WTC11 (cell line): ENCODE data around the gene USH2A. TPM values are rescaled to one million over a fixed set of nuclear protein-coding genes. Genes with fewer than 3 reads are reported as not detected.

Experiments used
- ATAC-seq: fragments of 200-7000 bp; cut with Tn5 transposase; 2 replicates; pipeline ENCODE4 v1.10.0; 2021; ENCODE audit warnings: mild to moderate bottlenecking, moderate library complexity
- CTCF ChIA-PET: fragments of 300-600 bp; sonication (Branson Sonifier 250); formaldehyde crosslinking; loops from one replicate; lab custom pipeline; 2021; ENCODE audit warnings: antibody characterized with exemption; lab: Charles Lee
- POLR2A ChIA-PET: fragments of 350-600 bp; sonication (Branson Sonifier 250); formaldehyde crosslinking; loops from one replicate; lab custom pipeline; 2021; ENCODE audit warnings: antibody characterized with exemption; lab: Charles Lee
- DNase-seq: peaks from one replicate; pipeline ENCODE4 v3.0.0; 2021; ENCODE audit warnings: low spot score
- H3K27ac Mint-ChIP-seq: 2 replicates; pipeline ENCODE4 v1.8.0; 2021; ENCODE audit warnings: mixed read lengths
- H3K27me3 Mint-ChIP-seq: 2 replicates; pipeline ENCODE4 v1.8.0; 2021; ENCODE audit warnings: low read depth, mild to moderate bottlenecking, moderate library complexity, mixed read lengths
- H3K36me3 Mint-ChIP-seq: 2 replicates; pipeline ENCODE4 v1.8.0; 2021; ENCODE audit warnings: mixed read lengths
- H3K4me1 Mint-ChIP-seq: 2 replicates; pipeline ENCODE4 v1.8.0; 2022; ENCODE audit warnings: mixed read lengths
- H3K4me3 Mint-ChIP-seq: 2 replicates; pipeline ENCODE4 v1.8.0; 2021; ENCODE audit warnings: mild to moderate bottlenecking, moderate library complexity, mixed read lengths
- H3K9me3 Mint-ChIP-seq: 2 replicates; pipeline ENCODE4 v1.8.0; 2021; ENCODE audit warnings: mixed read lengths
- AR ChIP-seq: fragments of 250-450 bp; sonication (Bioruptor Pico); IDR thresholded peaks from 2 replicates; pipeline ENCODE4 v1.9.0; 2021; ENCODE audit warnings: mild to moderate bottlenecking
- CBFB ChIP-seq: sonication (generic); formaldehyde crosslinking; IDR thresholded peaks from 2 replicates; pipeline ENCODE4 v1.8.1; 2022; ENCODE audit warnings: mild to moderate bottlenecking, low read depth, missing genetic modification reagents
- ETV6 ChIP-seq: sonication (generic); formaldehyde crosslinking; IDR thresholded peaks from 2 replicates; pipeline ENCODE4 v1.8.1; 2022; ENCODE audit warnings: mild to moderate bottlenecking, missing genetic modification reagents
- FOXP4 ChIP-seq: sonication (generic); formaldehyde crosslinking; IDR thresholded peaks from 2 replicates; pipeline ENCODE4 v1.8.0; 2022; ENCODE audit warnings: mild to moderate bottlenecking, missing genetic modification reagents
- GRHL2 ChIP-seq: fragments of 250-450 bp; sonication (Bioruptor Pico); IDR thresholded peaks from 2 replicates; pipeline ENCODE4 v1.8.0; 2022; ENCODE audit warnings: mild to moderate bottlenecking, moderate library complexity; ENCODE audit not compliant: insufficient replicate concordance, severe bottlenecking
- GTF2I ChIP-seq: fragments of 250-450 bp; sonication (Bioruptor Pico); conservative IDR thresholded peaks from 2 replicates; pipeline ENCODE4 v1.4.0; 2021; ENCODE audit warnings: mild to moderate bottlenecking
- IRF2 ChIP-seq: sonication (generic); formaldehyde crosslinking; IDR thresholded peaks from 2 replicates; pipeline ENCODE4 v1.8.0; 2022; ENCODE audit warnings: low read depth, missing genetic modification reagents, borderline replicate concordance
- JUN ChIP-seq: sonication (generic); formaldehyde crosslinking; IDR thresholded peaks from 2 replicates; pipeline ENCODE4 v1.8.0; 2023; ENCODE audit warnings: mild to moderate bottlenecking, missing genetic modification reagents
- MAX ChIP-seq: sonication (generic); formaldehyde crosslinking; IDR thresholded peaks from 2 replicates; pipeline ENCODE4 v1.8.0; 2022; ENCODE audit warnings: mild to moderate bottlenecking, missing genetic modification reagents
- MXD4 ChIP-seq: fragments of 250-450 bp; sonication (Bioruptor Pico); IDR thresholded peaks from 2 replicates; pipeline ENCODE4 v1.8.0; 2021; ENCODE audit warnings: mild to moderate bottlenecking, moderate library complexity, borderline replicate concordance
- MYBL2 ChIP-seq: sonication (generic); formaldehyde crosslinking; IDR thresholded peaks from 2 replicates; pipeline ENCODE4 v1.8.1; 2023; ENCODE audit warnings: mild to moderate bottlenecking, moderate library complexity, missing genetic modification reagents
- NR2C2 ChIP-seq: sonication (generic); formaldehyde crosslinking; IDR thresholded peaks from 2 replicates; pipeline ENCODE4 v1.8.0; 2022; ENCODE audit warnings: mild to moderate bottlenecking, missing genetic modification reagents
- PRRX2 ChIP-seq: fragments of 250-450 bp; sonication (Bioruptor Pico); IDR thresholded peaks from 2 replicates; pipeline ENCODE4 v1.8.0; 2021; ENCODE audit warnings: mild to moderate bottlenecking
- RELA ChIP-seq: sonication (generic); formaldehyde crosslinking; IDR thresholded peaks from 2 replicates; pipeline ENCODE4 v1.8.1; 2022; ENCODE audit warnings: missing genetic modification reagents, mild to moderate bottlenecking, borderline replicate concordance
- SOX15 ChIP-seq: fragments of 250-450 bp; sonication (Bioruptor Pico); IDR thresholded peaks from 2 replicates; pipeline ENCODE4 v1.9.0; 2021; ENCODE audit warnings: mild to moderate bottlenecking
- SP1 ChIP-seq: sonication (generic); formaldehyde crosslinking; conservative IDR thresholded peaks from 2 replicates; pipeline ENCODE4 v1.8.1; 2022; ENCODE audit warnings: missing genetic modification reagents
- TCF7 ChIP-seq: sonication (generic); formaldehyde crosslinking; IDR thresholded peaks from 2 replicates; pipeline ENCODE4 v1.8.0; 2022; ENCODE audit warnings: mild to moderate bottlenecking, low read depth, missing genetic modification reagents, moderate library complexity
- ZNF121 ChIP-seq: sonication (generic); formaldehyde crosslinking; IDR thresholded peaks from 2 replicates; pipeline ENCODE4 v1.8.0; 2023; ENCODE audit warnings: missing genetic modification reagents
- ZNF138 ChIP-seq: sonication (generic); formaldehyde crosslinking; conservative IDR thresholded peaks from 2 replicates; pipeline ENCODE4 v1.8.1; 2022; ENCODE audit warnings: mild to moderate bottlenecking, moderate library complexity, missing genetic modification reagents
- ZNF281 ChIP-seq: sonication (generic); formaldehyde crosslinking; IDR thresholded peaks from 2 replicates; pipeline ENCODE4 v1.8.0; 2023; ENCODE audit warnings: mild to moderate bottlenecking, missing genetic modification reagents
- ZNF671 ChIP-seq: fragments of 250-450 bp; sonication (Bioruptor Pico); IDR thresholded peaks from 2 replicates; pipeline ENCODE4 v1.8.0; 2021; ENCODE audit warnings: mild to moderate bottlenecking
- total RNA-seq: library from RNA; stranded (reverse); gene quantifications from 3 replicates; pipeline ENCODE4 v1.2.3, GENCODE V29; 2021
- TF ChIP-seq, protein P1 (sequence below): fragments of 250-450 bp; sonication (Bioruptor Pico); conservative IDR thresholded peaks from 2 replicates; pipeline ENCODE4 v1.9.0; 2021; ENCODE audit warnings: mild to moderate bottlenecking
- TF ChIP-seq, protein P2 (sequence below): sonication (generic); formaldehyde crosslinking; IDR thresholded peaks from 2 replicates; pipeline ENCODE4 v1.8.1; 2022; ENCODE audit warnings: low read depth, mild to moderate bottlenecking, moderate library complexity, missing genetic modification reagents, borderline replicate concordance
- TF ChIP-seq, protein P3 (sequence below): fragments of 250-450 bp; sonication (Bioruptor Pico); IDR thresholded peaks from 2 replicates; pipeline ENCODE4 v1.9.0; 2021; ENCODE audit warnings: mild to moderate bottlenecking
- TF ChIP-seq, protein P4 (sequence below): sonication (generic); formaldehyde crosslinking; conservative IDR thresholded peaks from 2 replicates; pipeline ENCODE4 v1.8.1; 2022; ENCODE audit warnings: mild to moderate bottlenecking, missing genetic modification reagents

The USH2A gene
- total RNA-seq, 1 experiment from 2014 or later, result 0.37 TPM

- TF ChIP-seq PRRX2 (CRISPR knock-in tag), result no peak
- TF ChIP-seq SP1 (CRISPR knock-in tag), result no peak
- TF ChIP-seq, protein P1, sequence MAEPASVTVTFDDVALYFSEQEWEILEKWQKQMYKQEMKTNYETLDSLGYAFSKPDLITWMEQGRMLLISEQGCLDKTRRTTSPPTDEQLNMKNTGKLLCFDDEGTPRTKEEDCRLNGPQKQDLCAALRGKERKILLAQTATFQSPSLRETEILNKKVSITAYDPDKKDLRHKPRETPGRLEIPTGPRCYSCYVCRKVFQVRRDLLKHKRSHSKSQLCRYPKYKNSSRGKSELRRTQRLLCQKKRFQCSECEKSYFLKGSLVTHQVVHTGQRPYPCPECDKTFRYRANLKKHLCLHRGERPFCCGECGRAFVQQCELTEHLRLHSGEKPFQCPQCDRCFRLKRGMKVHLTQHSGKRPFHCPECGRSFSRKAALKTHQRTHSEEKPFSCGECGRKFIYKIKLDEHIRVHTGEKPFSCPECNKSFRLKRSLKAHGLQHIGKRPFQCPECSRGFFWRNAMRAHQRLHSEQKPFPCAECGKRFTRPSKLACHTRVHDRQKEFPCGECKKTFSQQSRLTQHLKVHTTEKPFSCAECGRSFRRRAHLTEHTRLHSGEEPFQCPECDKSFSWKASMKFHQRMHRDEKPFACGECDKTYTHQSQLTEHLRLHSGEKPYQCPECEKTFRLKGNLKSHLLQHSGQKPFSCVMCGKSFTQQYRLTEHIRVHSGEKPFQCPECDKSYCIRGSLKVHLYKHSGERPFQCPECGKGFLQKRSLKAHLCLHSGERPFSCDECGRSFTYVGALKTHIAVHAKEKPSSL, result no peak
- no peak for TF ChIP-seq GRHL2
- no peak for TF ChIP-seq ZNF671 (CRISPR knock-in tag)
- no peak for TF ChIP-seq MXD4 (CRISPR knock-in tag)
- TF ChIP-seq ZNF138 (CRISPR knock-in tag), result no peak
- TF ChIP-seq TCF7 (CRISPR knock-in tag), result no peak
- TF ChIP-seq, protein P2, sequence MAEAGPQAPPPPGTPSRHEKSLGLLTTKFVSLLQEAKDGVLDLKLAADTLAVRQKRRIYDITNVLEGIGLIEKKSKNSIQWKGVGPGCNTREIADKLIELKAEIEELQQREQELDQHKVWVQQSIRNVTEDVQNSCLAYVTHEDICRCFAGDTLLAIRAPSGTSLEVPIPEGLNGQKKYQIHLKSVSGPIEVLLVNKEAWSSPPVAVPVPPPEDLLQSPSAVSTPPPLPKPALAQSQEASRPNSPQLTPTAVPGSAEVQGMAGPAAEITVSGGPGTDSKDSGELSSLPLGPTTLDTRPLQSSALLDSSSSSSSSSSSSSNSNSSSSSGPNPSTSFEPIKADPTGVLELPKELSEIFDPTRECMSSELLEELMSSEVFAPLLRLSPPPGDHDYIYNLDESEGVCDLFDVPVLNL (CRISPR knock-in tag), result no peak
- no peak for TF ChIP-seq ZNF121 (CRISPR knock-in tag)
- TF ChIP-seq GTF2I (CRISPR knock-in tag), result no peak
- no peak for TF ChIP-seq RELA (CRISPR knock-in tag)
- no peak for TF ChIP-seq SOX15
These were observed 616.0 kb downstream of the USH2A start (continued) for GRCh38 chr1:215807218-215807617.

- no peak for DNase-seq
- POLR2A ChIA-PET, result no interaction called here
- H3K4me3 Mint-ChIP-seq, result no peak overlapping the region
- TF ChIP-seq CBFB (no peak), ETV6 (CRISPR knock-in tag) (no peak), MAX (CRISPR knock-in tag) (no peak), AR (CRISPR knock-in tag) (no peak), IRF2 (no peak), FOXP4 (CRISPR knock-in tag) (no peak), GTF2I (CRISPR knock-in tag) (no peak), NR2C2 (CRISPR knock-in tag) (no peak), ZNF281 (CRISPR knock-in tag) (no peak), MYBL2 (CRISPR knock-in tag) (no peak), JUN (no peak)
- TF ChIP-seq, protein P3, sequence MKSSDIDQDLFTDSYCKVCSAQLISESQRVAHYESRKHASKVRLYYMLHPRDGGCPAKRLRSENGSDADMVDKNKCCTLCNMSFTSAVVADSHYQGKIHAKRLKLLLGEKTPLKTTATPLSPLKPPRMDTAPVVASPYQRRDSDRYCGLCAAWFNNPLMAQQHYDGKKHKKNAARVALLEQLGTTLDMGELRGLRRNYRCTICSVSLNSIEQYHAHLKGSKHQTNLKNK (CRISPR knock-in tag), result no peak
- TF ChIP-seq, protein P4, sequence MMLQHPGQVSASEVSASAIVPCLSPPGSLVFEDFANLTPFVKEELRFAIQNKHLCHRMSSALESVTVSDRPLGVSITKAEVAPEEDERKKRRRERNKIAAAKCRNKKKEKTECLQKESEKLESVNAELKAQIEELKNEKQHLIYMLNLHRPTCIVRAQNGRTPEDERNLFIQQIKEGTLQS, result no peak
- TF ChIP-seq, protein P2 (CRISPR knock-in tag), result no peak
- TF ChIP-seq, all 79 proteins: peak for 0
- no peaks in the 10 kb centered on the region for H3K36me3 Mint-ChIP-seq
- no peak for ATAC-seq
- H3K27ac Mint-ChIP-seq, result no peak overlapping the region
- H3K9me3 Mint-ChIP-seq, result no peaks in the 10 kb centered on the region
- CTCF ChIA-PET, result no interaction called here
- no peaks in the 10 kb centered on the region for H3K4me1 Mint-ChIP-seq
- no peaks in the 10 kb centered on the region for H3K27me3 Mint-ChIP-seq
These were observed 625.4 kb downstream of the USH2A start for GRCh38 chr1:215797859-215798258.
